Measurements from ENCODE around the gene UBB. TPM values are rescaled to one million over a fixed set of nuclear protein-coding genes. Genes with fewer than 3 reads are reported as not detected.

Gene UBB
- total RNA-seq, 1 experiment from 2014 or later: 2,378 TPM

DNA sequence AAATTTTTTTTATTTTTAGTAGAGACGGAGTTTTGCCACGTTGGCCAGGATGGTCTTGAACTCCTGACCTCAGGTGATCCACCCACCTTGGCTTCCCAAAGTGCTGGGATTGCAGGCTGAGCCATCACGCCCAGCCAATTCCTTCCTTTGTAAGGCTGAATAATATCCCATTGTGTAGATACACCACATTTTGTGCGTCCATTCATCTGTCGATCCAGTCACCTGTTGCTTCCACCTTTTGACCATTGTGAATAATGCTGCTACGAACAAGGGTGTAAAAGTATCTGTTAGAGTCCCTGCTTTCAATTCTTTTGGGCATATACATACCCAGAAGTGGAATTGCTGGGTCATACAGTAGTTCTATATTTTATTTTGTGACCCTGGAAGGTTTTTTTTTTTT is 49.8 kb downstream of the UBB start:
- intact Hi-C loops (cut with micrococcal nuclease): no loop called here
- TF ChIP-seq RAD21 (IDR thresholded peaks at IDR 0.05; ENCODE audit: low read depth): no peak
- TF ChIP-seq, protein P1, sequence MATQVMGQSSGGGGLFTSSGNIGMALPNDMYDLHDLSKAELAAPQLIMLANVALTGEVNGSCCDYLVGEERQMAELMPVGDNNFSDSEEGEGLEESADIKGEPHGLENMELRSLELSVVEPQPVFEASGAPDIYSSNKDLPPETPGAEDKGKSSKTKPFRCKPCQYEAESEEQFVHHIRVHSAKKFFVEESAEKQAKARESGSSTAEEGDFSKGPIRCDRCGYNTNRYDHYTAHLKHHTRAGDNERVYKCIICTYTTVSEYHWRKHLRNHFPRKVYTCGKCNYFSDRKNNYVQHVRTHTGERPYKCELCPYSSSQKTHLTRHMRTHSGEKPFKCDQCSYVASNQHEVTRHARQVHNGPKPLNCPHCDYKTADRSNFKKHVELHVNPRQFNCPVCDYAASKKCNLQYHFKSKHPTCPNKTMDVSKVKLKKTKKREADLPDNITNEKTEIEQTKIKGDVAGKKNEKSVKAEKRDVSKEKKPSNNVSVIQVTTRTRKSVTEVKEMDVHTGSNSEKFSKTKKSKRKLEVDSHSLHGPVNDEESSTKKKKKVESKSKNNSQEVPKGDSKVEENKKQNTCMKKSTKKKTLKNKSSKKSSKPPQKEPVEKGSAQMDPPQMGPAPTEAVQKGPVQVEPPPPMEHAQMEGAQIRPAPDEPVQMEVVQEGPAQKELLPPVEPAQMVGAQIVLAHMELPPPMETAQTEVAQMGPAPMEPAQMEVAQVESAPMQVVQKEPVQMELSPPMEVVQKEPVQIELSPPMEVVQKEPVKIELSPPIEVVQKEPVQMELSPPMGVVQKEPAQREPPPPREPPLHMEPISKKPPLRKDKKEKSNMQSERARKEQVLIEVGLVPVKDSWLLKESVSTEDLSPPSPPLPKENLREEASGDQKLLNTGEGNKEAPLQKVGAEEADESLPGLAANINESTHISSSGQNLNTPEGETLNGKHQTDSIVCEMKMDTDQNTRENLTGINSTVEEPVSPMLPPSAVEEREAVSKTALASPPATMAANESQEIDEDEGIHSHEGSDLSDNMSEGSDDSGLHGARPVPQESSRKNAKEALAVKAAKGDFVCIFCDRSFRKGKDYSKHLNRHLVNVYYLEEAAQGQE (IDR thresholded peaks at IDR 0.05; ENCODE audit: low read depth): no peak
- TF ChIP-seq SRF (IDR thresholded peaks at IDR 0.05; ENCODE audit: low read depth): no peak
- no peak for TF ChIP-seq EGR1 (IDR thresholded peaks at IDR 0.05; ENCODE audit: low read depth)
- no peak for TF ChIP-seq SP1 (IDR thresholded peaks at IDR 0.05; ENCODE audit: low read depth)
- no peak for TF ChIP-seq FOSL1 (IDR thresholded peaks at IDR 0.05; ENCODE audit: low read depth)
- TF ChIP-seq, protein P2, sequence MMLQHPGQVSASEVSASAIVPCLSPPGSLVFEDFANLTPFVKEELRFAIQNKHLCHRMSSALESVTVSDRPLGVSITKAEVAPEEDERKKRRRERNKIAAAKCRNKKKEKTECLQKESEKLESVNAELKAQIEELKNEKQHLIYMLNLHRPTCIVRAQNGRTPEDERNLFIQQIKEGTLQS (IDR thresholded peaks at IDR 0.05): no peak
- TF ChIP-seq SIN3A (IDR thresholded peaks at IDR 0.05; ENCODE audit: low read depth): no peak
- no peak for TF ChIP-seq YY1 (IDR thresholded peaks at IDR 0.05; ENCODE audit: extremely low read depth, insufficient replicate concordance, low read depth, low read length)
- TF ChIP-seq, protein P3, sequence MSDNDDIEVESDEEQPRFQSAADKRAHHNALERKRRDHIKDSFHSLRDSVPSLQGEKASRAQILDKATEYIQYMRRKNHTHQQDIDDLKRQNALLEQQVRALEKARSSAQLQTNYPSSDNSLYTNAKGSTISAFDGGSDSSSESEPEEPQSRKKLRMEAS (IDR thresholded peaks at IDR 0.05): no peak
- no peak for TF ChIP-seq ZFX (IDR thresholded peaks at IDR 0.05)
- TF ChIP-seq CEBPB (IDR thresholded peaks at IDR 0.05; ENCODE audit: low read depth): no peak
- TF ChIP-seq CBX3 (IDR thresholded peaks at IDR 0.05; ENCODE audit: low read depth): no peak
- no peak for TF ChIP-seq JUND (IDR thresholded peaks at IDR 0.05)
- TF ChIP-seq ZNF274 (IDR thresholded peaks at IDR 0.05; ENCODE audit: low read depth, low read length): no peak
- TF ChIP-seq, protein P4, sequence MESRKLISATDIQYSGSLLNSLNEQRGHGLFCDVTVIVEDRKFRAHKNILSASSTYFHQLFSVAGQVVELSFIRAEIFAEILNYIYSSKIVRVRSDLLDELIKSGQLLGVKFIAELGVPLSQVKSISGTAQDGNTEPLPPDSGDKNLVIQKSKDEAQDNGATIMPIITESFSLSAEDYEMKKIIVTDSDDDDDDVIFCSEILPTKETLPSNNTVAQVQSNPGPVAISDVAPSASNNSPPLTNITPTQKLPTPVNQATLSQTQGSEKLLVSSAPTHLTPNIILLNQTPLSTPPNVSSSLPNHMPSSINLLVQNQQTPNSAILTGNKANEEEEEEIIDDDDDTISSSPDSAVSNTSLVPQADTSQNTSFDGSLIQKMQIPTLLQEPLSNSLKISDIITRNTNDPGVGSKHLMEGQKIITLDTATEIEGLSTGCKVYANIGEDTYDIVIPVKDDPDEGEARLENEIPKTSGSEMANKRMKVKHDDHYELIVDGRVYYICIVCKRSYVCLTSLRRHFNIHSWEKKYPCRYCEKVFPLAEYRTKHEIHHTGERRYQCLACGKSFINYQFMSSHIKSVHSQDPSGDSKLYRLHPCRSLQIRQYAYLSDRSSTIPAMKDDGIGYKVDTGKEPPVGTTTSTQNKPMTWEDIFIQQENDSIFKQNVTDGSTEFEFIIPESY (IDR thresholded peaks at IDR 0.05; ENCODE audit: extremely low read depth, insufficient replicate concordance, low read length): no peak
- no peak for TF ChIP-seq POLR2A (IDR thresholded peaks at IDR 0.05; ENCODE audit: borderline replicate concordance, extremely low read depth, insufficient read depth, insufficient read length)
- H2AFZ ChIP-seq (ENCODE audit: low read depth, low read length, poor library complexity, severe bottlenecking): no peak overlapping the region
- H3K9me3 ChIP-seq (ENCODE audit: control insufficient read depth in 1 of 2, insufficient read depth in 1 of 2, low read depth in 1 of 2, low read length in 2 of 2): no peaks in the 10 kb centered on the region
- ATAC-seq (no peak), DNase-seq (ENCODE audit: low read depth, low spot score) (no peak)
- ChIA-PET POLR2A (interaction anchor here (0.7 to 6.8 kb wide), 3 partner anchors 9 to 64 kb away, joined by 3 to 93 read pairs (median 4); no protein-coding TSS in a partner anchor), CTCF (interaction anchor here (4.1 kb wide), 1 partner anchor 7 kb away, joined by 52 read pairs; no protein-coding TSS in a partner anchor), RAD21 (ENCODE audit: low non-redundant PET in 1 of 2, low total read pairs in 2 of 2, uncharacterized antibody in 2 of 2, unreplicated experiment in 2 of 2) (no interaction called here)
- H4K20me1 ChIP-seq (ENCODE audit: insufficient read depth): no peaks in the 10 kb centered on the region
- H3K4me1 ChIP-seq (ENCODE audit: control insufficient read depth in 1 of 2, insufficient read depth in 2 of 2, low read length in 2 of 2): peaks cover 2 to 10% of the 10 kb centered on the region in 2 experiments; a peak in 3 of 4 replicates
- H3K27me3 ChIP-seq (ENCODE audit: insufficient read depth, low read length): no peaks in the 10 kb centered on the region
- H3K4me3 ChIP-seq (replicated peaks in 1 of 2; ENCODE audit: low read depth in 1 of 2, low read length in 2 of 2): no peak overlapping the region
- no peak overlapping the region for H3K27ac ChIP-seq (ENCODE audit: low read depth, low read length)
- no peak overlapping the region for H3K9ac ChIP-seq (ENCODE audit: low read length)
- no peaks in the 10 kb centered on the region for H3K36me3 ChIP-seq (ENCODE audit: control insufficient read depth in 1 of 2, insufficient read depth in 2 of 2, low read length in 2 of 2)
- H3K9me2 ChIP-seq (ENCODE audit: insufficient read depth): no peaks in the 10 kb centered on the region
- no TSS peak for BruUV-seq (replicated peaks)
- no peaks in the 10 kb centered on the region for H3K79me2 ChIP-seq (ENCODE audit: insufficient read depth, low read length)
- no peak overlapping the region for H3K4me2 ChIP-seq (ENCODE audit: low read length)
